T-helper 2 cell treated with Interferon-gamma antibody and Interleukin-4, amounts not matched to agents 100 ng/mL and 5 ng/mL, for 36 hours (primary cell): ENCODE results near the gene SLC17A1. TPM values are rescaled to one million over a fixed set of nuclear protein-coding genes. Genes with fewer than 3 reads are reported as not detected.

Source experiments
- intact Hi-C: fragments of 100-400 bp; cut with micrococcal nuclease; formaldehyde crosslinking; loops from one replicate; pipeline ENCODE4 v1.15.1; 2023
- total RNA-seq: library from RNA; stranded (reverse); gene quantifications from 2 replicates; pipeline ENCODE4 v1.2.3, GENCODE V29; 2022

Gene SLC17A1
- total RNA-seq, 1 donor from 2014 or later, result not detected

DNA sequence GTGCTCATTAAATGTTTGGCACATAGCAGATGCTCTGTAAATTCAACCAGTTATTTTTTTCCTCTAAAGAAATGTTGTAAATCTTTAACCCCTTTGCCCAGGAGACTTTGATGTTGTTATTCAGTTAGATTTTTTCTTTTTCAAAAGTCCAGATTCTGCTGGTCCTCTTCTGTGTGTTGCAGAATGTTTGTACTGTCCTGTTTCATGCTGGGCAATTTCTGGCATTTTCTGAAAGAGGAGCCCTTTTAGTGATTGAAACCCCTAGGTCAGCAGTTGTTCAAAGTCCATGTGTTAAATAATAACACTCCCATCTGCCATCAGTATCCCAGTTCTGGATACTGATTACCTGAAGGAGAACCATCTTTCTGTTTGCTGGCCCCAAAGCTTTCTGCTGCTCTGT, 1.3 kb upstream of the SLC17A1 start:
- intact Hi-C loops, result no loop called here

DNA sequence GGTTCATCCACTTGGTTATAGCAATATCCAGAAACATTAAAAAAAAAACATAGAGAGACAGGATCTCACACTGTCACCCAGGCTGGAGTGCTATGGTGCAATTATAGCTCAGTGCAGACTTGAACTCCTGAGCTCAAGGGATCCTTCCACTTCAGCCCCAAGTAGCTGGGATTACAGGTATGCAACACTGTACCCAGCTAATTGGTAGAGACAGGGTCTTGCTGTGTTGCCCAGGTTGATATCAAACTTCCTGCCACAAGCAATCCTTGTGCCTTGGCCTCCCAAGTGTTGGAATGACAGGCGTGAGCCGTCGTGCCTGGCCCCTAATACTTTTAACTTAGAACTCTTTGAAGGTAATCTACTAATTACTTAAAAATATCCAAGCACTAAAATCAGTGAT, 818 bp upstream of the SLC17A1 start:
- intact Hi-C loops, result no loop called here

DNA sequence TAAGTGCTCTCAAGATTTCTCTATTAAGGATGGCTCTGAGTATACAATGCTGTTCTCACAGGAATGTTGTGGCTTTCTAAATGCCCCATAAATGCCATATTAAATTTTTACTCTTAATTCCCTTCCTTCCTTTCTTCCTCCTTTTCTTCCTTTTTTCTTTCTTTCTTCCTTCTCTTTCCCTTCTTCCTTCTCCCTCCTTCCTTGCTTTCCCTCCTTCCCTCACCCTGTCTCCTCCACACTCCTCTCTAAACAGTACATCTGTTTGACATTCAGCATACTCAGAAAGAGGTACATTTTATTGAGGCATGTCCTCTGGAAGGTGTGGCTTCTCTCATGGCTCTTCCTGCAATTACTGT, 433 bp upstream of the SLC17A1 start:
- intact Hi-C loops, result no loop called here

DNA sequence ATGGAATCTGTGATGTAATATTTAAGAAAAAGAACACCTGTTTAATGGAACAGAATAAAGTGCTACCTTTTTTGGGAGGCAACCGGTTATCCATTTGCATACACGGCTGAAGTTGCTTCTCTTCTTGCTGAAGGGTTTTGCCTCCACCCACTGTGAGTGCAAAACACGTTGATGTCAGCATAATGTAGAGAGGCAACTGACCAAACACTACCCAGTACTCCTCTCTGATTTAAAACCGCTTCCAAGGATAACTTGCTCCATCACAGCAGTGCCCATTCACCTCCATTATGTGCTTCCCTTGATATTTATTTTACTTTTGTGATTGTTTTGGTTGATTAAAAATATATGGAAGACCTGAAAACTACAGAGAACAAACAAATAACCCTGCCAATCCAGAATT, 1.4 kb downstream of the SLC17A1 start:
- intact Hi-C loops, result no loop called here

GRCh38 chr6:25829375-25829774, 2.5 kb downstream of the SLC17A1 start:
- intact Hi-C loops, result no loop called here

GRCh38 chr6:25821341-25821740, 10.5 kb downstream of the SLC17A1 start:
- intact Hi-C loops, result no loop called here

- intact Hi-C loops, result no loop called here
These were observed 15.6 kb downstream of the SLC17A1 start for GRCh38 chr6:25816252-25816651.

- intact Hi-C loops, result no loop called here
These were observed 16.7 kb downstream of the SLC17A1 start for GRCh38 chr6:25815194-25815593.

- intact Hi-C loops, result no loop called here
These were observed 27.0 kb downstream of the SLC17A1 start for GRCh38 chr6:25804804-25805203.

DNA sequence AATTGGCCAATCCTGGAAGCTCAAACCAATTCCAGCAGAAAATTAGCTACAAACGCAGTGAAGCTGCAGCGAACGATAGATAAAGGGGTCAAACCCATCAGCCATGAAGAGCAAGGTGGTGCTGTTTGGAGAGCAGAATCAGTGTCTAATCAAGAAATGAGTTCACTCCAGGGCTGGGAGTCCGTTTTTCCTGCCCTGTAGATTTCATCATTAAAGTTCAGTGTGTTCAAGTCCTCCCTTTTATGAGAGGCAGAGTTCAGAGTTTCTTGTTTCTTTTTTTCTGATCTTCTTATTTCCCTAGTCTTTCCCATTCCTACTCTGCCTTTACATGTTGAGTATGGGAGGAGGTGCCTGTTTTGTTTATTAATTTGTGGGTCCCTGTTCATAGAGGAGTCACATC, 30.4 kb downstream of the SLC17A1 start:
- intact Hi-C loops, result no loop called here

DNA sequence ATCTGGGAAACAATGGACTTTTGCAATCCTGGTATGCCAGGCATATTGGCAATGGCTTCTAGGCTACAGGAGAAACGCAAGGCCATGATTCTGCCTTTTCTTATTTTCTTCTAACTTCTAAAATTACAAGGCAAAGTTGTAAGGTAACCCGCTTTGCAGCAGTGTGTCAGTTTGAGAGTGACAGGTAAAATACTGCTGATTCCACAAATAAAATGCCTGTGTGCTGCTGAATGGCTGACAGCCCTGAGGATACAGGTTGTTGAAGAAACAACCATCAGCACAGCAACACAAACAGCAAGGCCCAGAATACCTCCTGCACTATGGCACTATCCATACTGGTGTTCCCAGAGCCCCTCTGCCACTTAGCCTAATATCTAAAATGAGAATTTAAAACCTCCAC, 37.1 kb downstream of the SLC17A1 start:
- intact Hi-C loops, result no loop called here

GRCh38 chr6:25793970-25794369, 37.9 kb downstream of the SLC17A1 start:
- intact Hi-C loops, result no loop called here

DNA sequence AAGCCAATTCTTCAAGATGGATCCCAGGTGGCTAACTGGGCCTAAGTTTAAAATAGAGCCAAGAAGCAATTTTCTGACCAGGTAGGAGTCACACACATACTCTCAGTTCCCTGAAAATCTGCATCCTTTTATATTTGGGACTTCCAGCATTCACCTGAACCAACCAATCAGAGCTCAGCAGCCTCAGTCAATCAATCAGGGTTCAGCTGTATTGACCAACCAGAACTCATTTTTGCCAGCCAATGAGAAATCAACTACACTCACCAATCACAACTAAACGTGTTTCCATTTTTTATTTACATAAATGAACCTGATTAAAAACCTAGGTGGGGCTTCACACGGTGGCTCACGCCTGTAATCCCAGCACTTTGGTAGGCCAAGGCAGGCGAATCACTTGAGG, 39.8 kb downstream of the SLC17A1 start:
- intact Hi-C loops, result no loop called here

DNA sequence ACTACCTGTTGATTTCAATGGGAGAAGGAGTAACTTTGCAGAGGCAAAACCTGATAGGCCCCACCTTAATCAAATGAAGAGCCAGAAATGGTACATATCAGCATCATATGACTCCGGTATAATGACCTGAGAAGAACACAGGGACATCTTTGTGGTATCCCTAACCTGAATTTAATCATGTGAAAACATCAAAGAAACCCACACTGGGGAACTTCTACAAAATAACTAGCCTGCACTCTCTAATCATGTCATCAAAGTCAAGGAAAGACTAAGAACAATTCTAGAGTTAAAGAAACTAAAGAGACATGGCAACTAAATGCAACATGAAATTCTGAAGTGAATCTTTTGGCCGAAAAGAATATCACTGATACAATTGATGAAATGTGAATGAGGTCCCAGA, 42.4 kb downstream of the SLC17A1 start:
- intact Hi-C loops, result loop anchor here (2.0 to 5.0 kb wide), 2 partner anchors 153 to 203 kb away; no protein-coding TSS in a partner anchor

DNA sequence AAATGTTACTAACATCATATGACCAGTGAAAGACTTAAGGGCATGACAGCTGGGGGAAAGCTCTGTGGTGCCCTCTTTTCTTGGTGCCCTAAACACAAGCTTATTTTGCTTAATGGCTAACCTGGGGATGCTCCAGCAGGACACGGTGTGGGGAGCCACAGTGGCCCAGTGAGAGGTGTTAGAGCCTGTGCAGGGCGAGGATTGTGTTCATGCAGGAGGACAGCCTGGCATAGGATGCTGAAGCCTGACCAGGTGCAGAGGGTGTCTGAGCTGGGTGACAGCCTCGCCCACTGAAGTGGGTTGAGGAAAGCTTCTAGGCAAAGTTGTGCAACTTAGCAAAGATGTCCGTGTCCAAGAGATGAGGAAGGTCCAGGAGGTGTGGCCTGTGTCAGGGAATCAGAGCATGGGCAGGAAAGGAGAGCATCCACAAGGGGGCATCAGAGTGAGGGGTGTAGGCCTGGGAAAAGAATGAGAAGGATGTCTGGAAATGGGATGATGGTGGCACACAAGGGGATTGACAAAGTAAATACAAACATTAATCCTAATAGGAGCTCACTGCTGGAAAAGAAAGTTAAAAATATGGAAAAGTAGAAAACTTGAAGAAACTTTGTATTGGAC, 43.4 kb downstream of the SLC17A1 start:
- intact Hi-C loops, result loop anchor here (1.0 to 5.0 kb wide), 3 partner anchors 94 to 204 kb away; no protein-coding TSS in a partner anchor

- intact Hi-C loops, result loop anchor here (5.0 kb wide), 1 partner anchor 205 kb away; no protein-coding TSS in a partner anchor
These were observed 44.4 kb downstream of the SLC17A1 start for GRCh38 chr6:25787428-25787827.

DNA sequence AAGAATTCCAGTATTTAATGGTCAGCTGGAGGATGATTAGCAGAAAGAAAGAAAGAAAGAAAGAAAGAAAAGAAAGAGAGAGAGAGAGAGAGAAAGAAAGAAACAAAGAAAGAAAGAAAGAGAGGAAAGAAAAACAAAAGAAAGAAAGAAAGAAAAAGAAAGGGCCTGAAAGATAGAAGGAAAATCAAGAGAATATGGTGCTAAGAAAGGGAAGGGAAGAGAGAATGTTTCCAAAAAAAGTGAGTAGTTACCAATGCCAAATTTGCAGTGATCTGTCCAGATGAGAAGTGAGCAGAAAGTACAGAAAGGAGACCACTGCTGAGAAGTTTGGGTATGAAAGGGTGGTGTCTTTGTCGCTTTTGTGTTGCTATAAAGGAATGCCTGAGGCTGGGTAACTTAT, 50.7 kb downstream of the SLC17A1 start:
- intact Hi-C loops, result no loop called here

DNA sequence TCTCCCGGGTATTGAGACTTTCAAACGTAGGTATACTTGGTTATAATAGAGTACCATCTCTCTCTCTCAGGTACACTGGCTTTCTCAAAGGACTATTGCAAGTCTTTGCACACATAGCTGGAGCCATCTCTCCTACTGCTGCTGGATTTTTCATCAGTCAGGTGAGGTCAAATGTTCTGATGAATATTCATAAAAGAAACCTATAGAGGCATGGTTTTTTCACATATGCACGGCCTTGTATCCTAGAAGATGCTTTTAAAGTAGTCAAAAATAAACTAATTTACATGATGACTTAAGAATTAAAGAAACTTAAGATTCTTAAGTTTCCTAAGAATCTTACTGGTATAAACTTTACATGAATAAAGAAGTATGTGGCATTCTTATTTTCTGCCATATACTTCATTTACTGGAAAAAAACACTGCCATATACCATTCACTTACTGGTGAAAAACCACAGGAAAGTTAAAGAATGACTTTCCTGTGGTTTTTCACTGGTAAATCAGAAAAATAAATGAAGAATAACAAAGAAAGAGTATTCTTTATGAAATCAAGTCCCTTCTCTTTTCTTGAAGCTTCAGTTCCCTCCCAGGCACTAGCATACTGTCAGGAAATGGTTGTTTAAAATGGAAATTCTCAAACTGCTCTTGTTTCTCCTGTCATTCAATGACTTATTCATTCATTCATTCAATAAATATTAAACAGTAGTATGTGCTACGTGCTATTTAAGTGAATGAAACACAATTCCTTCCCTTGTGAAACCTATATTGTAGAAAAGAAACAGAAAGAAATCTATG, 53.8 kb downstream of the SLC17A1 start:
- intact Hi-C loops, result no loop called here

- intact Hi-C loops, result no loop called here
These were observed 54.8 kb downstream of the SLC17A1 start for GRCh38 chr6:25777031-25777430.

GRCh38 chr6:25774120-25774715, 57.6 kb downstream of the SLC17A1 start:
- intact Hi-C loops, result no loop called here

- intact Hi-C loops, result no loop called here
These were observed 61.9 kb downstream of the SLC17A1 start for GRCh38 chr6:25769983-25770382.

GRCh38 chr6:25768566-25768965, 63.3 kb downstream of the SLC17A1 start:
- intact Hi-C loops, result no loop called here

DNA sequence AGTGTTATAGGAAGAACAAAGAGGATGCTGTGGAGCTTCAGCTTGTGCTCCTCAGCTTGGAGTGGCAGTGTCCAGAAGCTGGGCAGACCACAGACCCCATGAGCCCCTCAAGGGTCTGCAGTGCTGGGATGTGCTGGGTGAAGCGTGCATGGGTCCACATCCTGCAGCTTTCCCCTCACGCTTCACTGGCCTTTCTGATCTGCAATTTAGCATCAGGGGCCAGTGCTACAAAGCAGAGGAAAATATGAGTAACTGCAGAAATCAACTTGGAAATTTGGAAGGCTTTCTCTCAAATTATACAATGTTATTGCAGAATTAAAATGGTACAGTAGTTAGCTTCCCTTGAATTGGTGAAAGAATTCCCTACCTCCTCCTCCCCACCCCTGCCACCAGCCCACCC, 67.2 kb downstream of the SLC17A1 start:
- intact Hi-C loops, result no loop called here
